ENCODE data around the gene MARK2.

Gene MARK2

DNA sequence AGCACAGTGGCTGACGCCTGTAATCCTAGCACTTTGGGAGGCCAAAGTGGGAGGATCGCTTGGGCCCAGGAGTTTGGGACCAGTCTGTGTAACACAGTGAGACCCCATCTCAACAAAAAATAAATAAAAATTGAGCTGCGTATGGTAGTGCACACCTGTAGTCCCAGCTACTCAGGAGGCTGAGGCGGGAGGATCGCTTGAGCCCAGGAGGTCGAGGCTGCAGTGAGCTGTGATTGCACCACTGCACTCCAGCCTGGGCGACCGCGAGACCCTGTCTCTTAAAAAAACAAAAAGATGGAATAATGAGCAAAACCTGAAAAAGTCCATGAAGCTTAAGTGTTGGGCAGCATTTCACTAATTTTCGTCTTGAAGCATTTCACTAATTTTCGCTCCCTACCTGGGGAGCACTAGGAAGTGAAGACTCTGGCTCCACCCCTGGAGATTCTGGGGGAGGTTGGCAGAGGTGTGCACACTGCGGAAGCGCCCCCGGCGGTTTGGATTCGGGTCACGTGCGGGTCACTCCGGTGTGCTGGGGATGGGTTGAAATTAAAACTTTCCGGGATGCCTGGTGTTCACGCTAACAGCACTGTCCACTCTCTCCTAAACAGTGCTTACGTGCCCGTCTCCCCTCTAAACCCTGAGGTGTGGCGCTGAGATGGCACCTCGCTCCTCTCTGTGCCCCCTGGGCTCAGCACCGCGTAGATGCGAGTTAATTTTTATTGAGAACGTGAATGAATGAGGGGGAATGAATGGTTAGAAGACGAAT lies 99.0 kb downstream of the MARK2 start:
- FAIRE-seq, result no peak

GRCh38 chr11:63938479-63939396 lies 99.8 kb downstream of the MARK2 start, which contains the start of gene NAA40:
TSS of gene NAA40 (plus strand) at chr11:63939002. CDS start at chr11:63939097, 95 bp downstream.
- FAIRE-seq, result no peak

GRCh38 chr11:63939397-63939891 lies 100.5 kb downstream of the MARK2 start:
- no peak for FAIRE-seq

DNA sequence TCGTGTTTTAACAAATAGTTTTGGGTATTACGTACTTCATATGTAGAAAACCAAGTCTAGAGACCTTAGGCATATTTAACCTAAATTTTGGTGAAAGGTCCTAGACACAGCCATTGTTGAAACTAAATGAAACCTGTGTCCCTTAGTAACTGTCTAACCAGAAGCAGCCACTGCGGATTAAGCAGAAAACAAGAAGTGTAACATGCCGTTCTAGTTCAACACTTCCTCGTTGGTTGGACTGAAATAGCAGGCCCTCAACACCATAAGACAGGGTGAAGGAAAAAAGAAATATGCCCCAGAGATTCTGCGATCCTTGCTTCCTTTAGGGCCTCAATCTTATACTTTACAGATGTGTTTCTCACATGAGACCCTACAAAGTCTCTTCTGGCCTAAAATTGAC lies 101.9 kb downstream of the MARK2 start:
- FAIRE-seq, result no peak

DNA sequence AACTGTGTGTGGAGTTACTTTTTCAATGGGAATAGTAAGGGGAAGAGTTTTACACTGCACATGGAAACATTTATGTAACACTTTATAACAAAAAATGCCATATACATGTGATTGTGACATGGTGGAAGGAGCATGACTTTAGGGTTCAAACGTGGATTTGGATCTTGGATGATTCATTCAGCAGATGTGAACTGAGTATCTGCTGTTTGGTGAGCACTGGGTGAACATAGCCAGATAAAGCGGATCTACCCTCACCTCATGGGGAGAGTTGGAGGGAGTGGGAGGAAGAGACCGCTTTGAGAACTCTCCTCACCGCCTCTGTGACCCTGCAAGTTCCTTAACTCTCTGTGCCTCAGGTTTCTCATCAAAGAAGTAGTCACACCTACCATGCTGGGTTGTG lies 103.0 kb downstream of the MARK2 start:
- no peak for FAIRE-seq

DNA sequence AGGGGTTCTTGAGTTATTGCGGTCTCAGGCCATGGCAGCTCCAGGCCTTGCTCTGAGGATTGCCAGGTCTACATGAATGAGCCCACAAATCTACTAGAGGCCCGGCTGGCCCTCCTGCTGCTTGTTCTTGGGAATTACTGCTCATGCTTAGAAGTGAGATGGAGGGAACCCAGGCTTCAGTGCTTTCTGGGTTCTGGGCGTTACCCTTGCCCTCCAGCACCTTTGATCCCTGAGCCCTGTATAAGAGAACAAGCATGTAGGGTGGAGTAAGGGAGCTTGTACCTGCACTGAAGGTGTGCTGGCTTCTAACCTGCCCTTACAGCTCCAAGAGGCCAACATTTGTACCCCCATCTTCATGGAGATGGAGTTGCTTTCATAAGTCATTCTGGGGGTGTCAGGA lies 103.9 kb downstream of the MARK2 start:
- FAIRE-seq, result no peak

GRCh38 chr11:63944987-63945386 lies 106.1 kb downstream of the MARK2 start:
- FAIRE-seq, result no peak

DNA sequence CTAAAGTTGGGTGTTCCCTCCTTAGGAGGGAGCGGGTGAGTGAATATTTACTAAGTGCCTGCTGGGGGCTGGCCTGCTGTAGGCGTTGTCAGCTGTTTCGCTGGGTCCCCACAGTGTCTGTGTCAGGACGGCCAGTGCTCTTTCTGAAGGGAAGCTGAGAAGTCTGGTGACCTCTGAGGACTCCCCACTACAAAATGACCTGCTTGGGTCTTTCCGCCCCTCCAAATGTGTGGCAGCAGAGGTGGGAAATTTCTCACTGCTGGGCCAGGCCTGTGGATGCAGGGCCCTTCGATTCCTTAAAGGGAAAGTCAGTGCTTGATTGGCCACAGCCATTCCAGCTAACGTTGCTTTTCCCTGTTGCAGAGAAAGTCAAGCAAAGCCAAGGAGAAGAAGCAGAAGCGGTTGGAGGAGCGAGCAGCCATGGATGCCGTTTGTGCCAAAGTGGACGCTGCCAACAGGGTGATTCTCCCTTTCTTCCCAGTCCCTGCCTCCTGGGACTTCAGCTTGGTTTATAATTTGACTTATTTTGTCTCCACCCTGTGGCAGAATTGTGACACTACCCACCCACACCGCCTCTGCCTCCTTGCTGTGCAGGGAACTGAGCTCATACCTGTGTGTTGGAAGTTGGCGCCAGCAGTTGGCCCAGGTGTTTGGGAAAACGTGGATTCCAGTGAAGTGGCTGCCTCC lies 106.7 kb downstream of the MARK2 start:
- no peak for FAIRE-seq

DNA sequence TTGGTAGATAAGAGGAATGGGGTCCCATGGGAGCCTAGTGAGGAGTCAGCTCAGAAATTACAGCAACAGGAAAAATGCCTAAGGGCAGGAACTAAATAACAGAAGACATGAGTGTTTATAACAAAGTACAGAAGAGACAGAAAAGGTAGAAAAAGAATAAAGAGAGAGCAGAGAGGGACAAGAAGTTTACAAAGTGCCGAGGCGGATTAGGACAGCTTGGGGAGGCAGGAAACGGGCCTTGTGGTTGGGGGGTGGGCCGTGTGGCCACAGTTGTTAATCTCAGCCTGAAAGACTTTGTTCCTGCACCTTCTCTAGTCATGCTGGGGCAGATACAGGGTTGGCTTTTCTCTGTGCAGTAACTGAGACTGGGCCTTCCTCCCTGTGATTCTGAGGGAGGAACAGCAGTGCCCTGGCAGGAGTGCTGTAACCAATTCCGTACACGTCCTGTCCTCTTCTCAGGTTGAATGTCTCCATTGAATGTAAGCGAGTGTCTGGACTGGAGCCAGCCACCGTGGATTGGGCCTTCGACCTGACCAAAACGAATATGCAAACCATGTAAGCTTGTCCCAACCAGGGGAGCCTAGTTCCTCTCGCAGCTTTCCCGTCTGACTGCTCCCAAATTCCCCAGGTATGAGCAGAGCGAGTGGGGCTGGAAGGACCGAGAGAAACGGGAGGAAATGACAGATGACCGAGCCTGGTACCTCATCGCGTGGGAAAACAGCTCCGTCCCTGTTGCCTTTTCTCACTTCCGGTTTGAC lies 113.0 kb downstream of the MARK2 start:
- no peak for FAIRE-seq

DNA sequence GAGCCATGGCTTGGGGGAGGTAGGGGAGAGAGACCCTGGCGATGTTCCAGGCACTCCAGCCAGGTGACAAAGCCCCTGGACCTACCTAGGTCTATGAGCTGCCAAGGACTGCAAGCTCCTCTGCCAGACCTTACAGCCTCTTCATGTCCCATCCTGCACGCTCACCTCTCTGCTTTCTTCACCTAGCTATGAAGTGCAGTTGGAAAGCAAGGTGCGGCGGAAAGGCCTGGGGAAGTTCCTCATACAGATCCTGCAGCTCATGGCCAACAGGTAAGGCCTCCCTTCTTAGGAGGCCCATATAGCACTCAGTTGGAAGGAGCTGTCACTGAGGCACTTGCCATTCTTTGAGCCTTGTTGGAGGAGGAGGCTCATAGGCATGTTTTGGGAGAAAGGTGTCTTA lies 113.7 kb downstream of the MARK2 start:
- FAIRE-seq, result no peak

- no peak for FAIRE-seq
These were observed 119.1 kb downstream of the MARK2 start for GRCh38 chr11:63958008-63958407.
